HG02884 (cell line): Measurements from ENCODE around the gene SLC26A3.
"Not testable (repeated sequence)": the region's sequence is repeated elsewhere in the genome, so short reads cannot be mapped to it uniquely, and the experiment has no call there.

ENCODE experiments used
- ATAC-seq: cut with Tn5 transposase; IDR thresholded peaks from one replicate; pipeline ENCODE4 v1.9.1; 2021; ENCODE audit warnings: mild to moderate bottlenecking, moderate library complexity; ENCODE audit not compliant: unreplicated experiment

Gene SLC26A3

GRCh38 chr7:107803009-107803610 is at the start of gene SLC26A3:
SLC26A3 (minus strand) TSS chr7:107803223; CDS start chr7:107794509, 8,714 bp downstream.
- ATAC-seq = no peak

GRCh38 chr7:107850643-107851042 is 47.6 kb upstream of the SLC26A3 start:
- no peak for ATAC-seq

GRCh38 chr7:107850216-107850615 is 47.2 kb upstream of the SLC26A3 start:
- no peak for ATAC-seq

GRCh38 chr7:107848211-107848610 is 45.2 kb upstream of the SLC26A3 start:
- ATAC-seq = not testable (repeated sequence)

- not testable (repeated sequence) for ATAC-seq
Observed at GRCh38 chr7:107847836-107848175, 44.8 kb upstream of the SLC26A3 start.

- ATAC-seq = no peak
Observed at GRCh38 chr7:107847168-107847835, 44.3 kb upstream of the SLC26A3 start.

GRCh38 chr7:107846324-107846723 is 43.3 kb upstream of the SLC26A3 start:
- ATAC-seq = no peak

- ATAC-seq = no peak
Observed at GRCh38 chr7:107843184-107843583, 40.2 kb upstream of the SLC26A3 start.

- ATAC-seq = no peak
Observed at GRCh38 chr7:107842213-107842612, 39.2 kb upstream of the SLC26A3 start.

- no peak for ATAC-seq
Observed at GRCh38 chr7:107838816-107839565, 36.0 kb upstream of the SLC26A3 start.

GRCh38 chr7:107838024-107838601 is 35.1 kb upstream of the SLC26A3 start:
- ATAC-seq = no peak

- ATAC-seq = no peak
Observed at GRCh38 chr7:107837145-107837512, 34.1 kb upstream of the SLC26A3 start.

- no peak for ATAC-seq
Observed at GRCh38 chr7:107836237-107837144, 33.5 kb upstream of the SLC26A3 start.

GRCh38 chr7:107834401-107834800 is 31.4 kb upstream of the SLC26A3 start:
- ATAC-seq = no peak

GRCh38 chr7:107833684-107834106 is 30.7 kb upstream of the SLC26A3 start:
- ATAC-seq = no peak

- ATAC-seq = no peak
Observed at GRCh38 chr7:107830420-107830819, 27.4 kb upstream of the SLC26A3 start.

GRCh38 chr7:107828540-107828939 is 25.5 kb upstream of the SLC26A3 start:
- no peak for ATAC-seq

GRCh38 chr7:107827501-107827900 is 24.5 kb upstream of the SLC26A3 start:
- no peak for ATAC-seq

- ATAC-seq = no peak
Observed at GRCh38 chr7:107826451-107826850, 23.4 kb upstream of the SLC26A3 start.

- no peak for ATAC-seq
Observed at GRCh38 chr7:107824858-107825257, 21.8 kb upstream of the SLC26A3 start.

GRCh38 chr7:107818622-107819021 is 15.6 kb upstream of the SLC26A3 start:
- no peak for ATAC-seq
